Measurements from ENCODE around the gene SLC2A13. TPM values are rescaled to one million over a fixed set of nuclear protein-coding genes. Genes with fewer than 3 reads are reported as not detected.

SLC2A13 gene
- total RNA-seq, 1 donor from 2014 or later: 6.9 TPM

- H3K36me3 Mint-ChIP-seq (ENCODE audit: unreplicated experiment): no peaks in the 10 kb centered on the region
- no peak for DNase-seq (ENCODE audit: extremely low spot score, unreplicated experiment)
- no peaks in the 10 kb centered on the region for H3K27me3 Mint-ChIP-seq (ENCODE audit: unreplicated experiment)
- no peak overlapping the region for H3K27ac Mint-ChIP-seq (ENCODE audit: unreplicated experiment)
- H3K4me3 Mint-ChIP-seq (ENCODE audit: unreplicated experiment): no peak overlapping the region
- H3K9me3 Mint-ChIP-seq (ENCODE audit: unreplicated experiment): no peaks in the 10 kb centered on the region
- no peaks in the 10 kb centered on the region for H3K4me1 Mint-ChIP-seq (ENCODE audit: unreplicated experiment)
- TF ChIP-seq, protein P1, sequence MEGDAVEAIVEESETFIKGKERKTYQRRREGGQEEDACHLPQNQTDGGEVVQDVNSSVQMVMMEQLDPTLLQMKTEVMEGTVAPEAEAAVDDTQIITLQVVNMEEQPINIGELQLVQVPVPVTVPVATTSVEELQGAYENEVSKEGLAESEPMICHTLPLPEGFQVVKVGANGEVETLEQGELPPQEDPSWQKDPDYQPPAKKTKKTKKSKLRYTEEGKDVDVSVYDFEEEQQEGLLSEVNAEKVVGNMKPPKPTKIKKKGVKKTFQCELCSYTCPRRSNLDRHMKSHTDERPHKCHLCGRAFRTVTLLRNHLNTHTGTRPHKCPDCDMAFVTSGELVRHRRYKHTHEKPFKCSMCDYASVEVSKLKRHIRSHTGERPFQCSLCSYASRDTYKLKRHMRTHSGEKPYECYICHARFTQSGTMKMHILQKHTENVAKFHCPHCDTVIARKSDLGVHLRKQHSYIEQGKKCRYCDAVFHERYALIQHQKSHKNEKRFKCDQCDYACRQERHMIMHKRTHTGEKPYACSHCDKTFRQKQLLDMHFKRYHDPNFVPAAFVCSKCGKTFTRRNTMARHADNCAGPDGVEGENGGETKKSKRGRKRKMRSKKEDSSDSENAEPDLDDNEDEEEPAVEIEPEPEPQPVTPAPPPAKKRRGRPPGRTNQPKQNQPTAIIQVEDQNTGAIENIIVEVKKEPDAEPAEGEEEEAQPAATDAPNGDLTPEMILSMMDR (IDR thresholded peaks at IDR 0.05): no peak
Observed at GRCh38 chr12:39804898-39805297, 301.0 kb downstream of the SLC2A13 start.

- no peaks in the 10 kb centered on the region for H3K36me3 Mint-ChIP-seq (ENCODE audit: unreplicated experiment)
- no peak overlapping the region for H3K4me3 Mint-ChIP-seq (ENCODE audit: unreplicated experiment)
- H3K27me3 Mint-ChIP-seq (ENCODE audit: unreplicated experiment): no peaks in the 10 kb centered on the region
- no peaks in the 10 kb centered on the region for H3K9me3 Mint-ChIP-seq (ENCODE audit: unreplicated experiment)
- H3K4me1 Mint-ChIP-seq (ENCODE audit: unreplicated experiment): no peaks in the 10 kb centered on the region
- no peak overlapping the region for H3K27ac Mint-ChIP-seq (ENCODE audit: unreplicated experiment)
- DNase-seq (ENCODE audit: extremely low spot score, unreplicated experiment): no peak
- TF ChIP-seq, protein P1 (IDR thresholded peaks at IDR 0.05): no peak
Observed at GRCh38 chr12:39804479-39804878, 301.4 kb downstream of the SLC2A13 start.

- DNase-seq (ENCODE audit: extremely low spot score, unreplicated experiment): no peak
- H3K27me3 Mint-ChIP-seq (ENCODE audit: unreplicated experiment): no peaks in the 10 kb centered on the region
- no peaks in the 10 kb centered on the region for H3K9me3 Mint-ChIP-seq (ENCODE audit: unreplicated experiment)
- H3K36me3 Mint-ChIP-seq (ENCODE audit: unreplicated experiment): no peaks in the 10 kb centered on the region
- TF ChIP-seq, protein P1 (IDR thresholded peaks at IDR 0.05): no peak
- H3K4me1 Mint-ChIP-seq (ENCODE audit: unreplicated experiment): no peaks in the 10 kb centered on the region
- no peak overlapping the region for H3K27ac Mint-ChIP-seq (ENCODE audit: unreplicated experiment)
- no peak overlapping the region for H3K4me3 Mint-ChIP-seq (ENCODE audit: unreplicated experiment)
Observed at GRCh38 chr12:39803151-39803550, 302.7 kb downstream of the SLC2A13 start.

- Mint-ChIP-seq H3K9me3 (ENCODE audit: unreplicated experiment) (no peaks in the 10 kb centered on the region), H3K4me1 (ENCODE audit: unreplicated experiment) (no peaks in the 10 kb centered on the region), H3K4me3 (ENCODE audit: unreplicated experiment) (no peak overlapping the region), H3K27ac (ENCODE audit: unreplicated experiment) (no peak overlapping the region), H3K27me3 (ENCODE audit: unreplicated experiment) (no peaks in the 10 kb centered on the region), H3K36me3 (ENCODE audit: unreplicated experiment) (no peaks in the 10 kb centered on the region)
- DNase-seq (ENCODE audit: extremely low spot score, unreplicated experiment): no peak
- TF ChIP-seq, protein P1 (IDR thresholded peaks at IDR 0.05): no peak
Observed at GRCh38 chr12:39798977-39799376, 306.9 kb downstream of the SLC2A13 start.

GRCh38 chr12:39798429-39798828, 307.5 kb downstream of the SLC2A13 start:
- Mint-ChIP-seq H3K27ac (ENCODE audit: unreplicated experiment) (no peak overlapping the region), H3K9me3 (ENCODE audit: unreplicated experiment) (no peaks in the 10 kb centered on the region), H3K4me3 (ENCODE audit: unreplicated experiment) (no peak overlapping the region), H3K4me1 (ENCODE audit: unreplicated experiment) (no peaks in the 10 kb centered on the region), H3K27me3 (ENCODE audit: unreplicated experiment) (no peaks in the 10 kb centered on the region), H3K36me3 (ENCODE audit: unreplicated experiment) (no peaks in the 10 kb centered on the region)
- TF ChIP-seq, protein P1 (IDR thresholded peaks at IDR 0.05): no peak
- DNase-seq (ENCODE audit: extremely low spot score, unreplicated experiment): no peak
